ENCODE results near the gene SRP54.
A peak's percentile ranks its signal among the peaks of the same experiment; 100 is the strongest.

GRCh38 chr14:35046751-35047536 is 64.2 kb downstream of the SRP54 start:
- TF ChIP-seq CTCF (IDR thresholded peaks at IDR 0.05; ENCODE audit: low read depth, low read length, missing input control) (no peak), HNF4G (IDR thresholded peaks at IDR 0.05) (no peak), RAD21 (IDR thresholded peaks at IDR 0.05) (no peak), JUND (IDR thresholded peaks at IDR 0.05) (no peak), EGR1 (IDR thresholded peaks at IDR 0.05; ENCODE audit: low read depth in 2 of 2) (no peak), YY1 (IDR thresholded peaks at IDR 0.05) (no peak), NR2F2 (IDR thresholded peaks at IDR 0.05) (no peak)
- TF ChIP-seq, protein P1, sequence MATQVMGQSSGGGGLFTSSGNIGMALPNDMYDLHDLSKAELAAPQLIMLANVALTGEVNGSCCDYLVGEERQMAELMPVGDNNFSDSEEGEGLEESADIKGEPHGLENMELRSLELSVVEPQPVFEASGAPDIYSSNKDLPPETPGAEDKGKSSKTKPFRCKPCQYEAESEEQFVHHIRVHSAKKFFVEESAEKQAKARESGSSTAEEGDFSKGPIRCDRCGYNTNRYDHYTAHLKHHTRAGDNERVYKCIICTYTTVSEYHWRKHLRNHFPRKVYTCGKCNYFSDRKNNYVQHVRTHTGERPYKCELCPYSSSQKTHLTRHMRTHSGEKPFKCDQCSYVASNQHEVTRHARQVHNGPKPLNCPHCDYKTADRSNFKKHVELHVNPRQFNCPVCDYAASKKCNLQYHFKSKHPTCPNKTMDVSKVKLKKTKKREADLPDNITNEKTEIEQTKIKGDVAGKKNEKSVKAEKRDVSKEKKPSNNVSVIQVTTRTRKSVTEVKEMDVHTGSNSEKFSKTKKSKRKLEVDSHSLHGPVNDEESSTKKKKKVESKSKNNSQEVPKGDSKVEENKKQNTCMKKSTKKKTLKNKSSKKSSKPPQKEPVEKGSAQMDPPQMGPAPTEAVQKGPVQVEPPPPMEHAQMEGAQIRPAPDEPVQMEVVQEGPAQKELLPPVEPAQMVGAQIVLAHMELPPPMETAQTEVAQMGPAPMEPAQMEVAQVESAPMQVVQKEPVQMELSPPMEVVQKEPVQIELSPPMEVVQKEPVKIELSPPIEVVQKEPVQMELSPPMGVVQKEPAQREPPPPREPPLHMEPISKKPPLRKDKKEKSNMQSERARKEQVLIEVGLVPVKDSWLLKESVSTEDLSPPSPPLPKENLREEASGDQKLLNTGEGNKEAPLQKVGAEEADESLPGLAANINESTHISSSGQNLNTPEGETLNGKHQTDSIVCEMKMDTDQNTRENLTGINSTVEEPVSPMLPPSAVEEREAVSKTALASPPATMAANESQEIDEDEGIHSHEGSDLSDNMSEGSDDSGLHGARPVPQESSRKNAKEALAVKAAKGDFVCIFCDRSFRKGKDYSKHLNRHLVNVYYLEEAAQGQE (IDR thresholded peaks at IDR 0.05): peak; percentile 86

Data from liver (tissue), 3 donors.